NCI-H1092 (cell line): ENCODE results near the gene GRM7.

ENCODE experiments used
- DNase-seq: peaks from one replicate; lab custom pipeline; 2025; lab: John Stamatoyannopoulos, UW

Gene GRM7

DNA sequence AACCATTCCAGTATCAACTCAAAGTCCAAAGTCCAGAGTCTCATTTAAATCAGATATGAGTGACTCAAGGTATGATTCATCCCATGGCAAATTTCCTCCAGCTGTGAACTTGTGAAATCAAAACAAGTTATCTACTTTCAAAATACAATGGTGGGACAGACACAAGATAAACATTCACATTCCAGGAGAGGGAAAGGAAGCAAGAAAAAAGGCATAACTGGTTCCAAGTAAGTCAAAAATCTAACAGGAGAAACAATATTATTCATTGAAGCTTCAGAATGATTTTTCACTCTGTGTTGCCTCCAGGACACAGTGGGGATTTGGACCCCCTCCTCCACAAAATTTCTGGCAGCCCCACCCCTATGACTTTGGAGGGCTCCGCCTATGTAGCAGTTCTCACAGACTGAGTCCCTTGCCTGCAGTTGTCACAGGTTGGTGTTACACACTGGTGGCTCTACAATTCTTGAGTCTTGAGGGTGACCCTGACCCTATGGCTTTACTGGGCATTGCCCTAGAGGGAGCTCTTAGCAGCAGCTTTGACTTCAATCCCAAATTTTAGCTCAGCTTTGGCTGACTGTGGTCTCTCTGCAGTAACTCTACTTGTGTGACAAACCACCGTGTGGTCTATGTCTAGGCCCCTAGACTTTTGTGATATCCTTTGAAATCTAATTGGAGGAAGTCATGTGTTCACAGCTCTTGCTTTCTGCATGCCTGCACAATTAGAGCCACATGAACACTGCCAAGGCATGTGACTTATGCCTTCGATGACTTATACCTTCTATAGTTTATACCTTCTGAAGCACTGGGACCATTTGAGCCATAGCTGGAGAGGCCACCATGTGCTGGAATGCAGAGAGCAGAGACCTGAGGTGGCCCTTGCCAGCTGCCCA, 644.2 kb downstream of the GRM7 start:
- DNase-seq = no peak

DNA sequence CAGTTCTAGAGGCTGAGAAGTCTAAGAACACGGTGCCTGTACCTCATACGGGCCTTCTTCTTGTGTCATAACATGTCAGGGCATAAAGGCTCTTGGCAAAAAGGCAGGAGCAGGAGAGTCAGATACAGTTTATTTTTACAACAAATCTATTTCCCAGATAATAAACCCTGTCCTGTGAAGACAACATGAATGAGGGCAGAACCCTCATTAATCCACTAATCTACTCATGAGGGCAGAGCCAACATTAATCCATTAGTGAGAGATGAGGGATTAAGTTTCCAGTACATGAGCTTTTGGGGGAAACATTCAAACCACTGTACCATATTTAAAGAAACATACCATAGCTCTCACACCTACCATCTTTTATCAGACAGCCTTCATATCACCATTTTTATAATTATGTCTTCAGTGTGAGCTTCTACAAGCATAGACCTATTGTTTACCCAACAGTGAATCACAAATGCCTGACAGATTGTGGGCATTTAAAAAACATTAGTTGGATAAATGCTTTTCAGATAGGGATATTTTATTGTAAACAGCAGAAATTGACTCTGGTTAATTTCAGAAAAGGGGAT, 645.8 kb downstream of the GRM7 start:
- DNase-seq = no peak

DNA sequence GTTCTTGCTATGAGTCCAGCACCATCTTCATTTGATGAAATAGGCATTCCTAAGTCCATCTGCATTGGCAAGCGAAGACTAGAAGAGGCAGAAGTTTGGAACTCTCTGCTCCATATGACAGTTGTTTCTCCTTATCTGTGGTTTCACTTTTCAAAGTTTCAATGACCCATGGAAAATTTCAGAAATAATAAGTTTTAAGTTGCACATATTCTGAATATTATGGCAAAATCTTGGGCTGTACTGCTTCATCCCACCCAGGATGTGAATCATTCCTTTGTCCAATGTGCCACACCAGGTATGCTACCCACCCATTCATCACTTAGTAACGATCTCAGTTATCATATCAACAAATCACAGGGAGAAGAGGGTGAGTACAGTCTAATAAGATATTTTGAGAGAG, 647.9 kb downstream of the GRM7 start:
- DNase-seq = no peak

DNA sequence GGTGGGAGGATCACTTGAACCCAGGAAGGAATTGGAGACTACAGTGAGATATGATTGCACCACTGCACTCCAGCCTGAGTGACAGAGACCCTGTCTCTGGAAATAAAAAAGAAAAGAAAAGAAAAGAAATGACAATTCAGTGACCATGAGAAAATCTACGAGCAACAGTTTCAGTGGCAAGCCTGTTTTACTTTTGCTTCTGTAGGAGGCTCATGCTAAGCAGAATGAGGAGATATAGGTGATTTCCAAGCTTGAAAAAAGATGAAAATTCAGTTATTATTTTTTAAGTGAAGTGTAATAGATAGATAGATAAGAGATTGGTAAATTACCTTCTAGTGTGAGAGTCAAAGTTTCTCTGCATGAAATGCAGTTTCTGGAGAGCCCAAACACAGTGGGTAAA, 651.1 kb downstream of the GRM7 start:
- no peak for DNase-seq

DNA sequence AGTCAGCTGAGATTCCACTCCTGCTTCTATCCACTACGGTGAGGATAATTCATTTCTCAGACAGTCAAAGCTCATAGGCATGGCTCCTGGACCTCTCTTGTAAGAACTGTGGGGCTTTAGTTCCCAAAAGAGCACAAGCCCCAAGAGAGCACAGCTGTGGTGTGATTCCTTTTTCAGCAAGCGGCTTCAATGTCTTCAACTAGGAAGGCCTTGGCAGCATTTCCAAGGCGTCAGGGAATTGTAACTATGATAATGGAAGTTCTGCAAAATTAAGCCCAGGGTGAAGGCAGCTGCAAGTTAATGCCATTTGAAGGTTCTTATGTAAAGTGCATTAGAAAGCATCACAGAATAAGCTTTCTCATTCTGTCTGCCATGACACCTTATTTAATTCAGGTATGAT, 657.1 kb downstream of the GRM7 start:
- no peak for DNase-seq

DNA sequence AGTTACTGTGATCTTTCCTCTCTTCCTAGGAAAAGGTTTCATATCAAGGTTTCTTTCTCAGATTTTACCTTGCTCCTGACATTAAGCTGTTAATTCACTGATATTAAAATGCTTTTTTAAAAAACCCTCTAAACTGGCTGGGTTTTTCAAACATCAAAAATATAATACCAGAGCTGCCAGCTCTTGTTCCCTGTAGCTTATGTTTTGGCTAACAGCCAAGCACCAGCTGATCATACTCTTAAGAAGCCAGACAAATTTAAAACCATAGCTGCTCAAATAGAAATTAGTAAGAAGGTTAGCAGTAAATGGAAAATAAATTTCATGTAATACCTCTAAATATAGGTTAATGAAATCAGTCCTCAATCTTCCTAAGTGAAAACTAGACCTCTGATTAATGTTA, 657.5 kb downstream of the GRM7 start:
- DNase-seq = no peak

DNA sequence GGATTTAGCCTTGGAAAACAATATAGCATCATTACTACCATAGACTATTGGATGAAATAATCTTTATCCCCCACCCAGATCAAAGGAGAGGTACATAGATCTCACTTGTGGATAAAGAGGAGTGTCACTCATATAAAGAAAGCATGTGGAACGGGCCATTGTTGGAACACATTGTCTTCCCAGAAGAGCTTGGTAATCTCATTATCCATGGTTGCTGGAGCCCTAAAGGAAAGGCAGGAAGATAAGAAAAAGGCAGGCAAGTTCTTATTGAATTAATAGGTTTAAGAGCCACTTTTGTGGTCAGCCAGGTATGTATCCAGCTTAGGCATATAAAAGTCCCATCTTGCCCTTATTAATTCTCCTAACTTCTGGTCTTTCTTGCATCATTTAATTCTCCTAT, 659.1 kb downstream of the GRM7 start:
- no peak for DNase-seq

DNA sequence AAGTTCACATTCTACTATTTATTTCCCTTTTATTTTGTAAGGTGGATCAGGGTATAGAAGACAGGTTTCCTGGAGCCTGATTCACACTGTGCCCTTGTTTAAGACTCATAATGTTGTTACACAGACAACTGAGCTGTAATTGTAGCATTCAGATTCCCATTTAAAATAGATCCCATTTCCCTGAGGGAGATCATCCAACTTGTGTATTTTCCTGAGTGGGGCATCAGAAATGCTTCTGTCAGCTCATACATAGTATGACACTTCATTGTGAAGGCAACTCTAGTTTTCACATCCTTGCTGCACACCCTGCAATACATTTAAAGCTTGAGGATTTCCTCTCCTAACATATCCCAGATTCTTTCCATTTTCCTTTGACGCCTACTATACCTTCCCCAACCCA, 659.7 kb downstream of the GRM7 start:
- no peak for DNase-seq

DNA sequence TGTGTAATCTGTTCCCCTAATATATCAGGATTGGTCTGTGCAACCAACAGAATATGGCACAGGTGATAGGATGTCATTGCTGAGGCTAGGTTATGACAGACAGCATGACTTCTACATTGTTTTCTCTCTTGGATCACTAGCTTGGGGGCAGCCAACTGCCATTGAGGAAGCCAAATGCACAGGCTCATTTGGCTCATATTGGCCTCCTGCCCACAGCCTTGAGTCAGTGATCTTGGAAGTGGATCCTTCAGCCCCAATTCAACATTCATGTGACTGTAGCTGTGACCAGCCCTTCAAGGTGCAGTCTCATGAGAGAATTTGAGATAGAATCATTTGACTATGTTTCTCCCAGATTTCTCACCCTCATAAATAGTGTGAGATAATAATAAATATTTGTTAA, 675.6 kb downstream of the GRM7 start:
- DNase-seq = no peak

DNA sequence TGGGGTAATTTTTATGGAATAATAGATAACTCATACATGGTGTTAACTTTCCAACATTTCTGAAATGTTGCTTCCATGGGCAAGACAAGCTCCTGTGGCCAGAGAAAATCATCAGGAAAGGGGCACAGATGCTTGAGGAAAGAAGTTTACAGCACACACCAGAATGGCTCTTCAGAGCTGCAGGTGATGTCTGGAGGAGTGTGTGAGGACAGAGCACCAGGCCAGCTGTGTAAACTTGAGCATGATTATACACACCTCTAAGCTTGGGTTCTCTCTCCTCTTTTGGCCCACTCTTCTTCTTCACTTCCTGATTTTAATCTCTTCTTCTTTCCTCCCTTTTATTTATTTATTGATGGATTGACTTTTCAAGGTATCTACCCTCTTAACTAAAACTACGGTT, 676.0 kb downstream of the GRM7 start:
- no peak for DNase-seq

DNA sequence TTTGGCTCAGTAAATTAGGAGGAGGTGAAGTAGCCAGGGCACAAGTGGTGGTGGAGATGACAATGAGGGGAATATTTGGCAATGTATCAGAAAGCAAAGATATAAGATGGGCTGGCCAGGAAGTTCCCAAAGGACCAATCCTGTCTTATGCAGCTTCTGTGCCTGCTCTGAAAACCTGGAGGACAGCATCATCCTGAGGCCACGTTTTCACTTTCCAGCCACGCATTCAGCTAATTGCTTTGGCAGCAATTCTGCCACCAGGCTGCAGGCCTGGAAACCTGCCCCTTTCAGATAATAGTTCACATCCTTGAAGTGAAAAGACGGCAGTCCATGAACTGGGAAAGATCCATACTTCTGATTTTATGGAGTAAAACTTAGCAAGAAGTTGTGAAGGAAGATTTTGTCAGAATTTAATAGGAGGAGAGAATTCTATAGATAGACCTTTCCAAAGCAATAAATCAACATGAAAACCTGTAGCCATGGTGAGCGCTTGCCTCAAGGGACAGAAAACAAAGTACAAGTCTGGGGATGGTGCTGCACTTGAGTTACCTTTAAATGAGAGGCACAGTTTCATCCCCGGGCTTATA, 682.5 kb downstream of the GRM7 start:
- DNase-seq = no peak

DNA sequence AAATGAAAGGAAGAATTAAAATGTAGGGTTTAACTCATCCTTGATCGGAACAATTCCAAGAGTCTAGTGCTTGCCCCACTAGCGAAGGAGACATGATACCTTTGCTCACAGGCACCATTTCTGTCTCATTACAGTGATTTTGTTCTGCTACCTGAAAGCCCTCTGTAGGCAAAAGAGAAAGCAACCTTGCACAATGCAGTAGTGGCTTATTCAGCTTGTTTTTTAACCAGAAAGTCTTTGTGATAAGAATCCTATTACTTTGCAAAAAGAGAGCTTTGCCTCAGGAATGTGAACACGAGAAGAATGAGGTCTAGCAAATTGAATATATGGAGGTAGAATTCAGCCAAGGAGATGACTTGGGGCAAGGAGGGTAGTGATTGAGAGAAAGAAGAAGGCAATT, 684.4 kb downstream of the GRM7 start:
- no peak for DNase-seq

DNA sequence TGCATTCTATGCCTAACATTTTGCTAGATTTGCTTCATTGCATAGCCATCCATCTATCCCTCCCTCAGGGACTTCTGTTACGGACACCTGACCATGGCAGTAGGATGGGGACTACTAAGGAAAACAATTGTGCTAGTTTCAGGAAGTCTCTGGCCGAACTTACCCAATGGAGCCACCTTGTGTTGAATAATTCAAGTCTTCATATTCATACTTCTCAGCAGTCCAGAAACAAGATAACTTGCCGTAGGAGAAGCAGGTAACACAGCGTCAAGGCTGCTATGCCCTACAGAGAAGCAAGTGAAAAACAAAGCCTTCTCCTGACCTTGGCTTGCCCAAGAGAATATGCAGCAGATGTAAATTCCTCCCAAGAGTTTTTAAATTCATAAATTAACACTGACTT, 685.3 kb downstream of the GRM7 start:
- DNase-seq = no peak

DNA sequence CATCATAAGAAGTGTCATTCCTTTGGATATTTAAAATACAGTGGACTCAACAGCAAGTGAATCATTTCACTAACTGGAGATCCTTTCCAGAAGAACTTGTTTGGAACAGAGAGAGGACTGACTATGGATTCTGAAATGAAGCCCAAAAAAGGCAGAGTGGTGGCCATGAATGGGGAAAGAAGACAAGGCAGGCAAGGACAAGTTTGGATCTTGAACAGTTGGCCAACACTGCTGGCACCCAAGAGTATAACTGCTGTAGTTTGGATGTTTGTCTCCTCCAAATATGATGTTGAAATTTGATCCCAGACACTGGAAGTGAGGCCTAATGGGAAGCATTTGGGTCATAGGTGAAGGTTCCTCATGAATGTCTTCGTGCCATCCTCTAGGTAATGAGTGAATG, 686.9 kb downstream of the GRM7 start:
- DNase-seq = no peak

DNA sequence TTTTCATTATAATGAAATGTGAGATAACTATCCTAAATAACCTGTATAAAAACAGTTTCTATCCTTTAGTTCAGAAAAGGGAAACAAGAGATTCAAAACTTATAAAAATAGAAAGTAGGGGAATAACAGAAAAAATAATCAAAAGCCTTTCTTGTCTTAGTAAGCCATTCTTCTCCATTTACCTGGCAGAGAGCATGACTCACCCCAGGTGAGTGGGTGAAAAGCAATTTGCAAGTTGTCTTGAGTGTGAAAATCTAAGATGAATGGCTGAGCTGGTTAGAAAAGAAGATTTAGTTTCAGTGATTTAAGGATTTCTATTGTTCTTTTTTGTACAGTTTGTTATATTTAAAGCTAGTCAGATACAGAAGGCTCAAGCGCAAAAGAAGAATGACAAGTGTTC, 702.0 kb downstream of the GRM7 start:
- no peak for DNase-seq

DNA sequence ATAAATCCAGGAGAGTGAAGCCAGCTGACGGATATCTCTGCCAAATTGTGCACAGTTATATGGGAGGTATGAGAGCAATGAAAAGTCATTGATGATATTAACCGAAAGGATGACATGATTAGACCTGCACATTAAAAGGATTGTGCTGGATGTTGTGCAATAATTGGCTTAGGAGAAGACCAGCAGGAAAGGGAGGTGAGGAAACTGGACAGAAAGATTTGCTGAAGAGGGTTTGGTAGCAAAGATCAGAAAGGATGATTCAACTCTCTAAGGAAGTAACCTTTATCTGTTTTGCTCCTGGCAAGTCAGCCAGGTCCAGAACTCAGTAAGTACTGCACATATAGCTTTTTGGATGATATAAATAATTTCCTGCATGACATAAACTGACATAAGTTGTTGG, 704.7 kb downstream of the GRM7 start:
- DNase-seq = no peak

DNA sequence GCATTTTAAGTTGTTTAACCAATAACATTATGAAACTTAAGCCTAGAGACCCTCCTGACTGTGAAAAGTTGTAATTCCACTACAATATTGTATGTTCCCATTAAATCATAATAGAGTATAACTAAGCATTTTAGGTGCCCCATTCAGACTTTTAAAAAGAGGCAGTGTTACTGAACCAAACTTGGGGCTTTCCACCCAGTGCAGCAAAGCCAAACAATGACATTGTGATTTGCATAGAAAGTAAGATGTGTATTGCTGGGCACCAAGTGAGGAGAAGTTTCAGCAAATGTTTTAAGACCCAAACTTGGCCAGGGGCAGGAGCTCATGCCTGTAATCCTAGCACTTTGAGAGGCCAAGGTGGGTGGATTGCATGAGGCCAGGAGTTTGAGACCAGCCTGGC, 706.2 kb downstream of the GRM7 start:
- DNase-seq = no peak

DNA sequence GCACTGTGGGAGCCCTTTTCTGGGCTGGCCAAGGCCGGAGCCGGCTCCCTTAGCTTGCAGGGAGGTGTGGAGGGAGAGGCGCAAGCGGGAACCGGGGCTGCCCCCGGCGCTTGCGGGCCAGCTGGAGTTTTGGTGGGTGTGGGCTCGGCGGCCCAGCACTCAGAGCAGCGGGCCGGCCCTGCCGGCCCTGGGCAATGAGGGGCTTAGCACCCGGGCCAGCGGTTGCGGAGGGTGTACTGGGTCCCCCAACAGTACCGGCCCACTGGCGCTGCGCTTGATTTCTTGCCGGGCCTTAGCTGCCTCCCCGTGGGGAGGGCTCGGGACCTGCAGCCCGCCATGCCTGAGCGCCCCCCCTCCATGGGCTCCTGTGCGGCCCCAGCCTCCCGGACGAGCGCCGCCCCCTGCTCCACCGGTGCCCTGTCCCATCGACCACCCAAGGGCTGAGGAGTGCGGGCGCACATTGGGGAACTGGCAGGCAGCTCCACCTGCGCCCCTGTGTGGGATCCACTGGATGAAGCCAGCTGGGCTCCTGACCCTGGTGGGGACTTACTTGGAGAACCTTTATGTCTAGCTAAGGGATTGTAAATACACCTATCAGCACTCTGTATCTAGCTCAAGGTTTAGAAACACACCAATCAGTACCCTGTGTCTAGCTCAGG, 707.7 kb downstream of the GRM7 start:
- no peak for DNase-seq

DNA sequence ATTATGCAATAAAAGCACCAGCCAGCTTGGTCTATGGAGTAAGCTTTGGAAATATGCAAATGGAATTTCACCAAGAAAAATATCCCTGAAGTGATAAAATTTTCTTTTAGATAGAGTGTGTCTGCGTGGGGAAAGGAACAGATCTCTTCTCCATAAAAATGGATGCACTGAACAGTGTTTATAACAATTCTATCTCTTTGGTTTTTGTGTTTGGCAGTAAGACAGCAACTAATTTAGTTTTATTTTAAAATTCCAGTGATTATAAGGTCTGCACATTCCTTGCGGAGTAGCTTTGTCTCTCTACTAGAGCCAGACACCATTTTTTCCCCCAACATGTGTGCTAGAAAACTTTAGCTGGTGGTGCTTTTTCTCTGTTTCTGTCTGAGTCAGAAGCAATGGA, 712.4 kb downstream of the GRM7 start:
- no peak for DNase-seq

DNA sequence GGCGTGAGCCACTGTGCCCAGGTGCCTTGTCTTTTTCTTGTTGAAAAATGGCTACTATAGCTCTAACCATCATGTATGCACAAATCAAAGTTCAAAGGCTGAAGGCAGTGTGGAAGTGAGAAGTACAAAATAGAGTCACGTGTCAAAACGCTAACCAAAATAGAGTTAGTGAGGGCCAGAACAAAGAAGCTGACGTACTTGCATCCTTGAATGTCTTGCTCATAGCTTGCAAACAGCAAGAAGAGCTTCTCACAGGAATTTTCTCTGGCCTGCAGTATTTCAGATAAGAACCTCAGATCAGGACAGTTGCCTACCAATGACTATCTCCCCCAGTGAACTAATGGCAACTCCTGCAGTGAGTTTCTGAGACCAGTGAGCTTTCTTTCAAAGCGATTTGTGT, 713.5 kb downstream of the GRM7 start:
- no peak for DNase-seq

DNA sequence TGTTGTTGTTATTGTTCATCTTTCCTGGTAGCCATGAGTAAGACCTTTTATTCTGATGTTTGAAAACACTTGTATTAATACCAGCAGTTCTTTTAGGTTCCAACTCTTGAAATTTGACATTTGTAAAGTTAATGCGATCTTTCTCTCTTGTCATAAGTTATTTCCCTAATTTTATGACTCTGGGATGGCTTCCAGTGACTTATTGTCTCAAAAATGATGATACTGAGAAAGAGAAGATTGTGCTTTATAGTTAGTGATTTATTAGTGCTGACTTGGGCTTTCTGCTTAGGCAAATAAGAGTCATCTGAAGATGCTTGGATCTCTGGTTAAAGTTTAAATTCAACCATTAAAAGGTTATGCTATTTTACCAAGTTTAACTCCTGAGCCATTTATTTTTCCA, 715.2 kb downstream of the GRM7 start:
- no peak for DNase-seq

DNA sequence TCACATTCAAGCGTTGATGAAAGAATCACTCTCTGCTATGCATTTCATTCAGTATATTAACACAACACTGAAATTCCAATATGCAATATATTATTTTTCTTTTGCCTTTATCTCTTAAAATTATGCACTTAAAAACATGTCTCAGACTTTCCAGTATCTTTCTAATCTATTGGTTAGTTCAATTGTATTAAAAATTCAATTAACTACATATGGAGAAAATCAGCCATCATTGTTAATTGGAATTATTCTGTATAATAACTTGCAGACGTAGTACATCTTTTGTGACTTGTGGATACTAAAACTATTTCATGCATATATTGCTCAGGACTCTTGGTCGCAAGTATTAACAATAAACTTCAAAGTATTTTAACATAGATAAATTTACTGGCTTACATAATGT, 715.6 kb downstream of the GRM7 start:
- no peak for DNase-seq

DNA sequence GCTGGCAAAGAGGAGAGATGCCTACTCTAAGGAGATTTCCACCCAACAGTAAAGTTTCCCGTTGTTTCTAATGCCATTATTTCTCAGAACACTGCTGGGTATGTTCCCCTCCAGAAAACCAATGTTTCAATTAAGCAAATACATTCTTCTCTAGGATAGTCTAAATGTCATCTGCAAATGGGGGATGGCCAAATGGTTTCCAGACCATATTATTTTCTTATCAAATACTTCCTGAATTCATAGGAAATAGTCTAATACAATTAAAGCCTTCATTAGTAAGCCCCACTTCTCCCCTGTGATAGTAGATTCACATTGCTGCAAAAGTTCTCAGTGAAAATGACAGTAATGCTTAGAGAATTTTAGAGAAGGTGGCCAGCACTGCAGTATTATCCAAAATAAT, 716.6 kb downstream of the GRM7 start:
- DNase-seq = no peak
